PC-3 (cell line): ENCODE measurements around the gene UMODL1.

Source experiments
- CTCF ChIP-seq: fragments of 300-600 bp; sonication (generic); conservative IDR thresholded peaks from 2 replicates; pipeline ENCODE4 v1.5.1; 2017; ENCODE audit warnings: antibody characterized with exemption, low read depth, mild to moderate bottlenecking, low read length
- EZH2 ChIP-seq: fragments of 300-600 bp; sonication (generic); IDR thresholded peaks from one replicate; pipeline ENCODE4 v1.6.1; 2017; ENCODE audit warnings: antibody characterized with exemption, mild to moderate bottlenecking, low read length; ENCODE audit not compliant: unreplicated experiment
- EZH2phosphoT487 ChIP-seq: fragments of 300-600 bp; sonication (generic); IDR thresholded peaks from 2 replicates; pipeline ENCODE4 v1.6.1; 2018; ENCODE audit warnings: mild to moderate bottlenecking, antibody characterized with exemption, low read length, borderline replicate concordance

- TF ChIP-seq CTCF (no peak), EZH2 (no peak), EZH2phosphoT487 (no peak)
Observed at GRCh38 chr21:42175110-42175710, 104.1 kb downstream of the UMODL1 start.
